ENCODE data around the gene LTBP1. TPM values are rescaled to one million over a fixed set of nuclear protein-coding genes. Genes with fewer than 3 reads are reported as not detected.
A peak's percentile ranks its signal among the peaks of the same experiment; 100 is the strongest.

Gene LTBP1
- total and polyA plus RNA-seq, 4 donors = 5.8 to 57.6 (median 10.2) TPM

GRCh38 chr2:33289961-33290360 lies 343.2 kb downstream of the LTBP1 start:
- WGBS = 98% methylated on average over 4 of the region's 4 CpGs
- Histone ChIP-seq H3K36me3 (ENCODE audit: control insufficient read depth in 4 of 4, insufficient read depth in 3 of 4, low read depth in 1 of 4, low read length in 3 of 4) (no peaks in the 10 kb centered on the region), H3K4me3 (ENCODE audit: low read depth in 1 of 3, low read length in 3 of 3) (no peak overlapping the region), H3K27me3 (ENCODE audit: control insufficient read depth in 4 of 4, insufficient read depth in 4 of 4, low read length in 3 of 4) (no peaks in the 10 kb centered on the region), H3K9me3 (ENCODE audit: control insufficient read depth in 4 of 4, low read length in 3 of 4) (no peaks in the 10 kb centered on the region), H3K4me1 (ENCODE audit: control insufficient read depth in 4 of 4, insufficient read depth in 4 of 4, low read length in 3 of 4) (peaks cover 0 to 16% (median 12%) of the 10 kb centered on the region in 4 donors), H3K27ac (ENCODE audit: low read depth in 1 of 2, low read length in 2 of 2) (no peak overlapping the region), H3K9ac (ENCODE audit: low read depth in 1 of 2, low read length in 2 of 2) (no peak overlapping the region)
- no peak for DNase-seq (ENCODE audit: low spot score)
- TF ChIP-seq HNF4A (conservative IDR thresholded peaks at IDR 0.05) (no peak), YY1 (IDR thresholded peaks at IDR 0.05) (no peak), EGR1 (IDR thresholded peaks at IDR 0.05; ENCODE audit: low read depth in 2 of 2) (no peak), GABPA (IDR thresholded peaks at IDR 0.05 in 1 of 2, conservative IDR thresholded peaks at IDR 0.05 in 1 of 2) (no peak), RAD21 (IDR thresholded peaks at IDR 0.05) (no peak), NR2F2 (IDR thresholded peaks at IDR 0.05) (no peak), HNF4G (IDR thresholded peaks at IDR 0.05) (no peak), FOXA1 (IDR thresholded peaks at IDR 0.05) (no peak), FOXA2 (IDR thresholded peaks at IDR 0.05) (no peak)
- TF ChIP-seq, protein P1, sequence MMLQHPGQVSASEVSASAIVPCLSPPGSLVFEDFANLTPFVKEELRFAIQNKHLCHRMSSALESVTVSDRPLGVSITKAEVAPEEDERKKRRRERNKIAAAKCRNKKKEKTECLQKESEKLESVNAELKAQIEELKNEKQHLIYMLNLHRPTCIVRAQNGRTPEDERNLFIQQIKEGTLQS (IDR thresholded peaks at IDR 0.05) = no peak

GRCh38 chr2:33291278-33292013 lies 344.7 kb downstream of the LTBP1 start:
- H3K9ac ChIP-seq (ENCODE audit: low read depth in 1 of 2, low read length in 2 of 2) = peak overlapping the region in 1 of 2 donors; percentile 44
- H3K27me3 ChIP-seq (ENCODE audit: control insufficient read depth in 4 of 4, insufficient read depth in 4 of 4, low read length in 3 of 4) = no peaks in the 10 kb centered on the region
- no peak for DNase-seq (ENCODE audit: low spot score)
- peaks cover 0 to 16% (median 12%) of the 10 kb centered on the region in 4 donors for H3K4me1 ChIP-seq (ENCODE audit: control insufficient read depth in 4 of 4, insufficient read depth in 4 of 4, low read length in 3 of 4)
- 32% methylated on average over 7 of the region's 7 CpGs for WGBS
- no peaks in the 10 kb centered on the region for H3K9me3 ChIP-seq (ENCODE audit: control insufficient read depth in 4 of 4, low read length in 3 of 4)
- H3K4me3 ChIP-seq (ENCODE audit: low read depth in 1 of 3, low read length in 3 of 3) = peak overlapping the region in 2 of 3 donors; percentile 55 to 58
- TF ChIP-seq NR2F2 (IDR thresholded peaks at IDR 0.05) (peak; percentile 61), HNF4A (conservative IDR thresholded peaks at IDR 0.05) (peak; percentile 33 to 45), HNF4G (IDR thresholded peaks at IDR 0.05) (no peak), YY1 (IDR thresholded peaks at IDR 0.05) (peak; percentile 28), FOXA1 (IDR thresholded peaks at IDR 0.05) (peak; percentile 96), RXRA (IDR thresholded peaks at IDR 0.05) (peak; percentile 27 to 61), JUND (IDR thresholded peaks at IDR 0.05) (peak; percentile 25 to 58), CTCF (IDR thresholded peaks at IDR 0.05; ENCODE audit: low read depth, low read length, missing input control) (no peak), FOXA2 (IDR thresholded peaks at IDR 0.05) (peak; percentile 98), SP1 (IDR thresholded peaks at IDR 0.05) (peak; percentile 39), RAD21 (IDR thresholded peaks at IDR 0.05) (peak; percentile 34 to 42), GABPA (IDR thresholded peaks at IDR 0.05 in 1 of 2, conservative IDR thresholded peaks at IDR 0.05 in 1 of 2) (no peak)
- TF ChIP-seq, protein P2, sequence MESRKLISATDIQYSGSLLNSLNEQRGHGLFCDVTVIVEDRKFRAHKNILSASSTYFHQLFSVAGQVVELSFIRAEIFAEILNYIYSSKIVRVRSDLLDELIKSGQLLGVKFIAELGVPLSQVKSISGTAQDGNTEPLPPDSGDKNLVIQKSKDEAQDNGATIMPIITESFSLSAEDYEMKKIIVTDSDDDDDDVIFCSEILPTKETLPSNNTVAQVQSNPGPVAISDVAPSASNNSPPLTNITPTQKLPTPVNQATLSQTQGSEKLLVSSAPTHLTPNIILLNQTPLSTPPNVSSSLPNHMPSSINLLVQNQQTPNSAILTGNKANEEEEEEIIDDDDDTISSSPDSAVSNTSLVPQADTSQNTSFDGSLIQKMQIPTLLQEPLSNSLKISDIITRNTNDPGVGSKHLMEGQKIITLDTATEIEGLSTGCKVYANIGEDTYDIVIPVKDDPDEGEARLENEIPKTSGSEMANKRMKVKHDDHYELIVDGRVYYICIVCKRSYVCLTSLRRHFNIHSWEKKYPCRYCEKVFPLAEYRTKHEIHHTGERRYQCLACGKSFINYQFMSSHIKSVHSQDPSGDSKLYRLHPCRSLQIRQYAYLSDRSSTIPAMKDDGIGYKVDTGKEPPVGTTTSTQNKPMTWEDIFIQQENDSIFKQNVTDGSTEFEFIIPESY (IDR thresholded peaks at IDR 0.05) = no peak
- TF ChIP-seq, protein P3, sequence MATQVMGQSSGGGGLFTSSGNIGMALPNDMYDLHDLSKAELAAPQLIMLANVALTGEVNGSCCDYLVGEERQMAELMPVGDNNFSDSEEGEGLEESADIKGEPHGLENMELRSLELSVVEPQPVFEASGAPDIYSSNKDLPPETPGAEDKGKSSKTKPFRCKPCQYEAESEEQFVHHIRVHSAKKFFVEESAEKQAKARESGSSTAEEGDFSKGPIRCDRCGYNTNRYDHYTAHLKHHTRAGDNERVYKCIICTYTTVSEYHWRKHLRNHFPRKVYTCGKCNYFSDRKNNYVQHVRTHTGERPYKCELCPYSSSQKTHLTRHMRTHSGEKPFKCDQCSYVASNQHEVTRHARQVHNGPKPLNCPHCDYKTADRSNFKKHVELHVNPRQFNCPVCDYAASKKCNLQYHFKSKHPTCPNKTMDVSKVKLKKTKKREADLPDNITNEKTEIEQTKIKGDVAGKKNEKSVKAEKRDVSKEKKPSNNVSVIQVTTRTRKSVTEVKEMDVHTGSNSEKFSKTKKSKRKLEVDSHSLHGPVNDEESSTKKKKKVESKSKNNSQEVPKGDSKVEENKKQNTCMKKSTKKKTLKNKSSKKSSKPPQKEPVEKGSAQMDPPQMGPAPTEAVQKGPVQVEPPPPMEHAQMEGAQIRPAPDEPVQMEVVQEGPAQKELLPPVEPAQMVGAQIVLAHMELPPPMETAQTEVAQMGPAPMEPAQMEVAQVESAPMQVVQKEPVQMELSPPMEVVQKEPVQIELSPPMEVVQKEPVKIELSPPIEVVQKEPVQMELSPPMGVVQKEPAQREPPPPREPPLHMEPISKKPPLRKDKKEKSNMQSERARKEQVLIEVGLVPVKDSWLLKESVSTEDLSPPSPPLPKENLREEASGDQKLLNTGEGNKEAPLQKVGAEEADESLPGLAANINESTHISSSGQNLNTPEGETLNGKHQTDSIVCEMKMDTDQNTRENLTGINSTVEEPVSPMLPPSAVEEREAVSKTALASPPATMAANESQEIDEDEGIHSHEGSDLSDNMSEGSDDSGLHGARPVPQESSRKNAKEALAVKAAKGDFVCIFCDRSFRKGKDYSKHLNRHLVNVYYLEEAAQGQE (IDR thresholded peaks at IDR 0.05) = peak; percentile 72
- H3K27ac ChIP-seq (ENCODE audit: low read depth in 1 of 2, low read length in 2 of 2) = peak overlapping the region; percentile 19 to 56
- H3K36me3 ChIP-seq (ENCODE audit: control insufficient read depth in 4 of 4, insufficient read depth in 3 of 4, low read depth in 1 of 4, low read length in 3 of 4) = no peaks in the 10 kb centered on the region

Measured in liver (tissue), 9 donors.